DND-41 (cell line): ENCODE results near the gene ZNF503.

Source experiments
- ATAC-seq: fragments of 200-7000 bp; cut with Tn5 transposase; 3 replicates; pipeline ENCODE4 v1.9.1; 2021; ENCODE audit warnings: low read depth; ENCODE audit not compliant: insufficient read depth
- DNase-seq: peaks from one replicate; pipeline ENCODE4 v3.0.0-alpha.2; 2020
- H2AFZ ChIP-seq: 2 replicates; pipeline ENCODE4 v1.6.0; 2012; ENCODE audit warnings: low read depth, low read length
- H3K27ac ChIP-seq: 2 replicates; pipeline ENCODE4 v1.5.1; 2012; ENCODE audit warnings: low read length, inconsistent platforms
- H3K27me3 ChIP-seq: fragments of 200-600 bp; sonication (generic); 2 replicates; pipeline ENCODE4 v1.6.0; 2012; ENCODE audit warnings: low read length, mild to moderate bottlenecking, inconsistent platforms; ENCODE audit not compliant: insufficient read depth, poor library complexity
- H3K36me3 ChIP-seq: 2 replicates; pipeline ENCODE4 v1.5.1; 2012; ENCODE audit warnings: low read length, inconsistent platforms; ENCODE audit not compliant: insufficient read depth
- H3K4me1 ChIP-seq: 2 replicates; pipeline ENCODE4 v1.5.1; 2012; ENCODE audit warnings: mild to moderate bottlenecking, low read length; ENCODE audit not compliant: insufficient read depth
- H3K4me2 ChIP-seq: 2 replicates; pipeline ENCODE4 v1.6.0; 2012; ENCODE audit warnings: mild to moderate bottlenecking, moderate library complexity, low read length, inconsistent platforms; ENCODE audit not compliant: insufficient read depth
- H3K4me3 ChIP-seq, 2 experiments: fragments of 200-600 bp in 1 of 2; shearing (Covaris generic) in 1 of 2; 2 replicates each; pipeline ENCODE4 v1.5.1; 2012 to 2016; ENCODE audit warnings: inconsistent platforms in 2 of 2, low read length in 2 of 2, mild to moderate bottlenecking in 2 of 2, low read depth in 1 of 2, moderate library complexity in 1 of 2
- H3K79me2 ChIP-seq: 2 replicates; pipeline ENCODE4 v1.6.0; 2012; ENCODE audit warnings: low read length, inconsistent platforms; ENCODE audit not compliant: insufficient read depth
- H3K9ac ChIP-seq: 2 replicates; pipeline ENCODE4 v1.6.0; 2012; ENCODE audit warnings: low read depth, mild to moderate bottlenecking, inconsistent platforms, low read length, moderate library complexity
- H3K9me3 ChIP-seq: 2 replicates; pipeline ENCODE4 v1.5.1; 2012; ENCODE audit warnings: low read length, moderate library complexity, mild to moderate bottlenecking, inconsistent platforms; ENCODE audit not compliant: insufficient read depth, severe bottlenecking
- H4K20me1 ChIP-seq: 2 replicates; pipeline ENCODE4 v1.6.0; 2012; ENCODE audit warnings: low read length; ENCODE audit not compliant: insufficient read depth
- EZH2 ChIP-seq: IDR thresholded peaks from 3 replicates; pipeline ENCODE4 v1.6.1; 2012; ENCODE audit warnings: borderline replicate concordance, low read depth, mild to moderate bottlenecking, moderate library complexity, low read length, inconsistent platforms; ENCODE audit not compliant: severe bottlenecking
- TF ChIP-seq, protein P1 (sequence below): IDR thresholded peaks from 2 replicates; pipeline ENCODE4 v1.5.1; 2012; ENCODE audit warnings: borderline replicate concordance, low read length, moderate library complexity, mild to moderate bottlenecking; ENCODE audit not compliant: poor library complexity, severe bottlenecking; ENCODE audit errors: extremely low read depth

The ZNF503 gene

DNA sequence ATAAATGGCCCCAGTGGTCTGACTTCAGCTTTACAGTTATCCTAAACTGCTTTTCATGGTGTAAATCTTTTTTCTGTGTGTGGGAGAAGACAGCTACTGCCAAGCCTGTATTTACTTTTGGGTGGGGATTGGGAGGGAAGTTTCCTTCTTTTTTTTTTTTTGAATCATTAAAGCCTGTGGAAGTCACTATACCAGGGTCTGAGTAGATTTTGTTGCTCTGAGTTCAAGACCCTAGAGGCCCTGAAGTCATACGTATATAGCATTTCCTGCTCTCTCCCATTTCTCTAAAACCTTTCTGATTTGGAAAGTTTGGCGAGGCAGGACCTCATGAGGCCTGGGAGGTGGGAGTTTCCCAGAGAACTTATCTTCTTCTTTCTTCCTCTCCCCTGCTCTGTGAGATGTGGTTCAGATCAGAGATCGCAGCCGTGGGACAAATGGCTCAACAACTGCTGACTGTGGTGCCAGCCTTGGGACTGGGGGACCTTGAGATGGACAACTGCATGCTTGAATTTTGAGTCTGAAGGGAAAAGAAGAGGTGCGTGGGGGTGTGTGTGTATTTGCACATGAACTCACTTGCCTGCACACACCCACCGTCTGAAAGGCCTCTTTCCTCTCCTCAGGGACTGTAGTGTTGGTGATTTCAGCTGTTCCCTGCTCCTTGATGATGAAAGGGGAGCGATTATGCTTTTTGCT, 48.0 kb upstream of the ZNF503 start:
- TF ChIP-seq EZH2: no peak
- TF ChIP-seq, protein P1, sequence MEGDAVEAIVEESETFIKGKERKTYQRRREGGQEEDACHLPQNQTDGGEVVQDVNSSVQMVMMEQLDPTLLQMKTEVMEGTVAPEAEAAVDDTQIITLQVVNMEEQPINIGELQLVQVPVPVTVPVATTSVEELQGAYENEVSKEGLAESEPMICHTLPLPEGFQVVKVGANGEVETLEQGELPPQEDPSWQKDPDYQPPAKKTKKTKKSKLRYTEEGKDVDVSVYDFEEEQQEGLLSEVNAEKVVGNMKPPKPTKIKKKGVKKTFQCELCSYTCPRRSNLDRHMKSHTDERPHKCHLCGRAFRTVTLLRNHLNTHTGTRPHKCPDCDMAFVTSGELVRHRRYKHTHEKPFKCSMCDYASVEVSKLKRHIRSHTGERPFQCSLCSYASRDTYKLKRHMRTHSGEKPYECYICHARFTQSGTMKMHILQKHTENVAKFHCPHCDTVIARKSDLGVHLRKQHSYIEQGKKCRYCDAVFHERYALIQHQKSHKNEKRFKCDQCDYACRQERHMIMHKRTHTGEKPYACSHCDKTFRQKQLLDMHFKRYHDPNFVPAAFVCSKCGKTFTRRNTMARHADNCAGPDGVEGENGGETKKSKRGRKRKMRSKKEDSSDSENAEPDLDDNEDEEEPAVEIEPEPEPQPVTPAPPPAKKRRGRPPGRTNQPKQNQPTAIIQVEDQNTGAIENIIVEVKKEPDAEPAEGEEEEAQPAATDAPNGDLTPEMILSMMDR: no peak
- Histone ChIP-seq H3K79me2 (no peaks in the 10 kb centered on the region), H3K9ac (no peak overlapping the region), H3K9me3 (no peaks in the 10 kb centered on the region), H3K4me3 (no peak overlapping the region), H2AFZ (no peak overlapping the region), H4K20me1 (no peaks in the 10 kb centered on the region), H3K36me3 (no peaks in the 10 kb centered on the region), H3K4me1 (no peaks in the 10 kb centered on the region), H3K27me3 (peaks cover 4% of the 10 kb centered on the region), H3K4me2 (no peak overlapping the region), H3K27ac (no peak overlapping the region)
- ATAC-seq (no peak), DNase-seq (no peak)

DNA sequence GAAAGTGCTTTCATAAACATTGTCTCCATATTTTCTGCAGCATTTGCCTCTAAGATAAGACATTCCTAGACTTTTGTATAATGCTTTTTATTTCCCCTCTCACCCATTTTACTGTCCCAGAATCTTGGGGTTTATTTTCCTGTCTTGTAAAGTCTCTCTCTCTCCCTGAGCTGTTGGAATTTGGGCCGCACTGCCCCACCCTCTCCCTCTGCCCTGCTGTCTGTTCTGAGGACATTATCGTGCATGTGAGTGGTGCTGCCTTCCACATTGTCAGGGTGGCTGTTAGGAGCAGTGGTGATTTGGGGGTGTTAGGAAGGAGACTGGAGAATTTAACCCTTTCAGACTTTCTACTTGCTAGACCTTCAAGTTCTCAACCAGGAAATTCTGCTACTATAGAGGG, 46.6 kb upstream of the ZNF503 start:
- TF ChIP-seq EZH2: no peak
- TF ChIP-seq, protein P1: no peak
- H3K4me2 ChIP-seq: no peak overlapping the region
- no peak overlapping the region for H3K4me3 ChIP-seq
- DNase-seq: no peak
- peaks cover 3% of the 10 kb centered on the region for H3K9me3 ChIP-seq
- H3K27me3 ChIP-seq: peaks cover 4% of the 10 kb centered on the region
- H3K36me3 ChIP-seq: no peaks in the 10 kb centered on the region
- no peaks in the 10 kb centered on the region for H4K20me1 ChIP-seq
- H3K27ac ChIP-seq: no peak overlapping the region
- no peak overlapping the region for H3K9ac ChIP-seq
- H2AFZ ChIP-seq: no peak overlapping the region
- no peak for ATAC-seq
- H3K4me1 ChIP-seq: no peaks in the 10 kb centered on the region
- no peaks in the 10 kb centered on the region for H3K79me2 ChIP-seq

DNA sequence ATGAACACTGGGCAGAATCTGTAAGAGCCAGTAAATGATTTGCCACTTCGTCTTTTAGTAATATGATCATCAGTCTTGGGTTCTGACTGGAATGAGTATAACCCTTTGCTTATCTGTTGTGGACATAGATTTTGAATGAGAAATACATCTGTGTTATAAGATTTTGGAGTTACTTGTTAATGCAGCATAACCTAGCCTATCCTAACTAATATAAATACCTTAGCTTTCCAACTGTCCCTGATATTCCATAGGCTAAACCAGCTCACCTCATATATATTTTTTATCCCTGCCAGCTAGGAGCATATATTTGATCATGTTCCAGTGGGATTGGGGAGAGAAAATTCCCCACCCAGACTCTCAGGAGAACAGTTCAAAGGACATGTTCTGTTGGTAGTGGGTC, 44.9 kb upstream of the ZNF503 start:
- Histone ChIP-seq H3K79me2 (no peaks in the 10 kb centered on the region), H3K27ac (no peak overlapping the region), H3K9ac (no peak overlapping the region), H4K20me1 (no peaks in the 10 kb centered on the region), H3K9me3 (peaks cover 10% of the 10 kb centered on the region), H3K4me2 (no peak overlapping the region), H2AFZ (no peak overlapping the region), H3K4me1 (no peaks in the 10 kb centered on the region), H3K4me3 (no peak overlapping the region), H3K27me3 (no peaks in the 10 kb centered on the region), H3K36me3 (no peaks in the 10 kb centered on the region)
- no peak for DNase-seq
- no peak for TF ChIP-seq EZH2
- TF ChIP-seq, protein P1: no peak
- no peak for ATAC-seq
